Progenitor cell of endocrine pancreas (in vitro differentiated cells): ENCODE results near the gene LMTK2. TPM values are rescaled to one million over a fixed set of nuclear protein-coding genes. Genes with fewer than 3 reads are reported as not detected.

Experiments
- DNase-seq: peaks from one replicate; pipeline ENCODE4 v3.0.0; 2021; ENCODE audit warnings: low spot score; ENCODE audit not compliant: unreplicated experiment
- H3K27ac Mint-ChIP-seq: 2 replicates; pipeline ENCODE4 v1.8.0; 2021; ENCODE audit warnings: mild to moderate bottlenecking, moderate library complexity, mixed read lengths
- H3K27me3 Mint-ChIP-seq: 2 replicates; pipeline ENCODE4 v1.8.0; 2021; ENCODE audit warnings: mixed read lengths
- H3K36me3 Mint-ChIP-seq: 2 replicates; pipeline ENCODE4 v1.8.0; 2022; ENCODE audit warnings: mixed read lengths; ENCODE audit not compliant: insufficient read depth
- H3K4me1 Mint-ChIP-seq: 2 replicates; pipeline ENCODE4 v1.8.0; 2021; ENCODE audit warnings: low read depth, mixed read lengths
- H3K4me3 Mint-ChIP-seq: 2 replicates; pipeline ENCODE4 v1.8.0; 2021; ENCODE audit warnings: low read depth, mild to moderate bottlenecking, moderate library complexity, mixed read lengths
- H3K9me3 Mint-ChIP-seq: 2 replicates; pipeline ENCODE4 v1.8.0; 2021; ENCODE audit warnings: low read depth, mixed read lengths
- CTCF ChIP-seq: fragments of 200-600 bp; sonication (generic); IDR thresholded peaks from one replicate; pipeline ENCODE4 v1.5.0; 2021; ENCODE audit warnings: antibody characterized with exemption, mild to moderate bottlenecking; ENCODE audit not compliant: unreplicated experiment
- total RNA-seq: library from RNA; stranded (reverse); gene quantifications from 2 replicates; pipeline ENCODE4 v1.2.1, GENCODE V29; 2021

The LMTK2 gene
- total RNA-seq, 1 donor from 2014 or later, result 32.3 TPM

GRCh38 chr7:98066934-98067507, 39.6 kb upstream of the LMTK2 start:
- no peaks in the 10 kb centered on the region for H3K27me3 Mint-ChIP-seq
- no peak overlapping the region for H3K4me3 Mint-ChIP-seq
- no peak for DNase-seq
- H3K9me3 Mint-ChIP-seq, result peaks cover 3% of the 10 kb centered on the region
- TF ChIP-seq CTCF, result no peak
- H3K27ac Mint-ChIP-seq, result no peak overlapping the region
- no peaks in the 10 kb centered on the region for H3K36me3 Mint-ChIP-seq
- H3K4me1 Mint-ChIP-seq, result no peaks in the 10 kb centered on the region

- Mint-ChIP-seq H3K4me3 (no peak overlapping the region), H3K27ac (no peak overlapping the region), H3K27me3 (no peaks in the 10 kb centered on the region), H3K9me3 (no peaks in the 10 kb centered on the region), H3K36me3 (no peaks in the 10 kb centered on the region), H3K4me1 (no peaks in the 10 kb centered on the region)
- DNase-seq, result no peak
- no peak for TF ChIP-seq CTCF
Measured at GRCh38 chr7:98073047-98073446, 33.6 kb upstream of the LMTK2 start.

GRCh38 chr7:98075801-98076200, 30.9 kb upstream of the LMTK2 start:
- Mint-ChIP-seq H3K27me3 (no peaks in the 10 kb centered on the region), H3K9me3 (no peaks in the 10 kb centered on the region), H3K4me3 (no peak overlapping the region), H3K27ac (no peak overlapping the region), H3K4me1 (peaks cover 6% of the 10 kb centered on the region), H3K36me3 (no peaks in the 10 kb centered on the region)
- TF ChIP-seq CTCF, result no peak
- no peak for DNase-seq

GRCh38 chr7:98077762-98078161, 28.9 kb upstream of the LMTK2 start:
- Mint-ChIP-seq H3K36me3 (no peaks in the 10 kb centered on the region), H3K27me3 (no peaks in the 10 kb centered on the region), H3K27ac (no peak overlapping the region), H3K4me3 (no peak overlapping the region), H3K9me3 (no peaks in the 10 kb centered on the region), H3K4me1 (peaks cover 6% of the 10 kb centered on the region)
- no peak for DNase-seq
- TF ChIP-seq CTCF, result no peak

- no peak overlapping the region for H3K27ac Mint-ChIP-seq
- no peak for DNase-seq
- no peaks in the 10 kb centered on the region for H3K9me3 Mint-ChIP-seq
- H3K4me1 Mint-ChIP-seq, result peaks cover 6% of the 10 kb centered on the region
- H3K36me3 Mint-ChIP-seq, result no peaks in the 10 kb centered on the region
- no peaks in the 10 kb centered on the region for H3K27me3 Mint-ChIP-seq
- TF ChIP-seq CTCF, result no peak
- no peak overlapping the region for H3K4me3 Mint-ChIP-seq
Measured at GRCh38 chr7:98078197-98078870, 28.3 kb upstream of the LMTK2 start.
